Tibial nerve (tissue), 4 donors: ENCODE results near the gene TOR1A.

ENCODE experiments used
- CTCF ChIP-seq, 5 experiments: fragments of 200-600 bp in 3 of 5; fragments of 450-650 bp in 2 of 5; sonication (generic) in 3 of 5; IDR thresholded peaks; one replicate each; pipeline ENCODE4 v1.5.1; 2016 to 2019; ENCODE audit warnings: antibody characterized with exemption in 5 of 5, mild to moderate bottlenecking in 3 of 5, moderate library complexity in 2 of 5
- EP300 ChIP-seq, 2 donors: sonication (generic); formaldehyde crosslinking; IDR thresholded peaks; one replicate each; pipeline ENCODE4 v1.6.1; 2017; ENCODE audit warnings: antibody characterized with exemption in 2 of 2, mild to moderate bottlenecking in 1 of 2
- POLR2A ChIP-seq, 2 donors: fragments of 450-650 bp; IDR thresholded peaks; one replicate each; pipeline ENCODE4 v1.6.1; 2017; ENCODE audit warnings: antibody characterized with exemption in 2 of 2, mild to moderate bottlenecking in 2 of 2, moderate library complexity in 2 of 2

- TF ChIP-seq CTCF (IDR thresholded peaks at IDR 0.05) (no peak), POLR2A (IDR thresholded peaks at IDR 0.05) (no peak), EP300 (IDR thresholded peaks at IDR 0.05) (no peak)
Measured at GRCh38 chr9:129828051-129828450, 4.1 kb upstream of the TOR1A start.
